Activated CD4-positive, alpha-beta memory T cell treated with anti-CD3 and anti-CD28 coated beads for 36 hours (primary cell): ENCODE results near the gene IMMP2L. TPM values are rescaled to one million over a fixed set of nuclear protein-coding genes. Genes with fewer than 3 reads are reported as not detected.

Experiments used
- CTCF ChIA-PET: fragments of 350-600 bp; sonication (Branson Sonifier 250); formaldehyde crosslinking; loops from one replicate; lab custom pipeline; 2021; ENCODE audit warnings: antibody characterized with exemption, inconsistent platforms; lab: Charles Lee
- POLR2A ChIA-PET: fragments of 350-600 bp; sonication (Branson Sonifier 250); formaldehyde crosslinking; loops from one replicate; lab custom pipeline; 2021; ENCODE audit warnings: antibody characterized with exemption; lab: Charles Lee
- DNase-seq: peaks from one replicate; pipeline ENCODE4 v3.0.0-alpha.2; 2020
- H3K27ac Mint-ChIP-seq: one replicate; pipeline ENCODE4 v1.8.0; 2021; ENCODE audit warnings: mixed read lengths
- H3K27me3 Mint-ChIP-seq: one replicate; pipeline ENCODE4 v1.8.0; 2021; ENCODE audit warnings: mixed read lengths
- H3K36me3 Mint-ChIP-seq: one replicate; pipeline ENCODE4 v1.8.0; 2021; ENCODE audit warnings: mixed read lengths
- H3K4me1 Mint-ChIP-seq: one replicate; pipeline ENCODE4 v1.8.0; 2021; ENCODE audit warnings: low read depth, mixed read lengths
- H3K4me3 Mint-ChIP-seq: one replicate; pipeline ENCODE4 v1.8.0; 2021; ENCODE audit warnings: mild to moderate bottlenecking, mixed read lengths
- H3K9me3 Mint-ChIP-seq: one replicate; pipeline ENCODE4 v1.8.0; 2021; ENCODE audit warnings: mixed read lengths
- intact Hi-C: fragments of 100-400 bp; cut with micrococcal nuclease; formaldehyde crosslinking; loops from one replicate; pipeline ENCODE4 v1.15.1; 2023
- total RNA-seq, 2 experiments: library from RNA; stranded (reverse); gene quantifications; one replicate each; pipeline ENCODE4 v1.2.3, GENCODE V29; 2021

The IMMP2L gene
- total RNA-seq, 2 experiments from 2014 or later, result 14.4 to 20.5 TPM

DNA sequence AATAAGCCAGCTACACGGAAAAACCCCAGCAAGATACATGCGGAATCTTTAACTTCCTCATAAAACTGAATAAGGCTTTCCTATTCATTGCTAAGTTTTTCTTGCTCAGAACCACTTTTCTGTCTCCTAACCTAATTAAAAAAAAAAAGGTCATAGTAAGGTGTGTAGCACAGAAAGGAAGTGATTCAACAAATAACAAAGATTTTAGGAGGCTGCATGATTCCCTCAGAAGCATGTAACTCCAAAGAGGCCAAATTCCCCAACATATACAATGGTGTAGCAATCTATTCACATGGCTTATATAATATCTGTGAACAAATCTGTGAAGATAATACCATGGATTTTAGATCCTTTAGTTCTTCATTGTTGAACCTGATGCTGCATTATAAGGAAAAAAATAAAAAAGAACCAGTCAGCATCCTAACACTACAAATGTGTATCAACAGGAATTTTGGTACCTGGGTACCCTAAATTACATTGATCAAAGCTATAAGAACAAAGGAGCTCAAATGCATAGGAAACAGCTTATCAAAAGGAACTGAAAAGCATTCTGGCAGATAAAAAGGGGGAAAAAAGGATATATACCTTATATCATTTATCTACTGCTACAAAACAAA is 63.8 kb downstream of the IMMP2L start:
- no peak overlapping the region for H3K4me3 Mint-ChIP-seq
- DNase-seq, result no peak
- peaks cover 7% of the 10 kb centered on the region for H3K9me3 Mint-ChIP-seq
- peaks cover 10% of the 10 kb centered on the region for H3K4me1 Mint-ChIP-seq
- POLR2A ChIA-PET, result no interaction called here
- H3K27ac Mint-ChIP-seq, result no peak overlapping the region
- CTCF ChIA-PET, result no interaction called here
- intact Hi-C loops, result no loop called here
- H3K36me3 Mint-ChIP-seq, result peaks cover 8% of the 10 kb centered on the region
- H3K27me3 Mint-ChIP-seq, result no peaks in the 10 kb centered on the region

DNA sequence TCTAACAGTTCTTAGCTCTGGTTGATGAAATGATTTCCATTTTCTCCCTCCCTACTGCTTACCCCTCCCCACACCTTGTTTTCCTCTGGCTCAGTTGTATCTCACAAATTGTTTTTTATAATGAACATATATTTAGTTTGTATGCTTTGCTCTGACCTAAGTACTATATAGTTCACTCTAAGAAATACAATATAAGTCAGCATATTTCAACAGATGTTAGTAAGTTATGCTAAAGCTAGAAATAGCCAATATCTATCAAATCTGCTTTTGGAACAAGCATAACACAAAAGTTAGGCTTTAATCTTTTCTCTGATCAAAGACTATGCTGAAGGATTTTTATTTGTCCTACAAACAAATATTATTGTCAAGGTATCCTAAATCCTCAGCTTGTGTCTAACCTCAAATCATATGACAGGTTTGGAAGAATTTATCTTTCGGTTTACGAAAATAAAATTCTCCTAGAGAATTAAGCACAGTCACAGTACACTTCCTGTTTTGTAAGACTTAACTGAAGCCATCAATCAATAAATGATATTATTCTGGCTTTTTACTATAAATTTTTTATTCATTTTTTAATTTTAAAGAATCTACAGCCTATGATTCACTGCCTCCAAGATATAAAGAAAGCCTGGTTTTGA is 67.0 kb downstream of the IMMP2L start:
- H3K4me3 Mint-ChIP-seq, result no peak overlapping the region
- ChIA-PET CTCF (no interaction called here), POLR2A (no interaction called here)
- intact Hi-C loops, result no loop called here
- no peak overlapping the region for H3K27ac Mint-ChIP-seq
- H3K9me3 Mint-ChIP-seq, result no peaks in the 10 kb centered on the region
- H3K27me3 Mint-ChIP-seq, result no peaks in the 10 kb centered on the region
- peaks cover 10% of the 10 kb centered on the region for H3K4me1 Mint-ChIP-seq
- no peaks in the 10 kb centered on the region for H3K36me3 Mint-ChIP-seq
- no peak for DNase-seq

DNA sequence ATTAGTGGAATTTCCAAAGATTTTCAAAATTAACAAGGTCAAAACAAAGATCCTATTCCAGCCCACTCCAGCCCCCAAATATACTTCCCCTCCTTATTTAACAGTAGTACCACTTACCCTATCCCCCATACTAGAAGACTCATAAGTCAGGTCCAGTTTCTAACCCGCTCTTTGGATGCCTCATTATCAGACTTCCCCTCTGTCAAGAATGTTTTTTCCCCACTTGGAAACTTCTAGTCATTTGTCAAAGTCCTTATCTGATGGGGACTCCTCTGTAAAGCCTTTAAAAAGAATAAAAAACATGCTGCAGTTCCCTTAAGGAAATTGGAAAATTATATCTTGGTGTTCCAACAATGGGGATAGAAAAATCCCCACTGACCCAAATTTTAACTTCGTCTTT is 70.1 kb downstream of the IMMP2L start:
- no peaks in the 10 kb centered on the region for H3K36me3 Mint-ChIP-seq
- POLR2A ChIA-PET, result no interaction called here
- CTCF ChIA-PET, result no interaction called here
- H3K4me1 Mint-ChIP-seq, result no peaks in the 10 kb centered on the region
- no peak overlapping the region for H3K27ac Mint-ChIP-seq
- no peak for DNase-seq
- H3K9me3 Mint-ChIP-seq, result no peaks in the 10 kb centered on the region
- intact Hi-C loops, result no loop called here
- no peak overlapping the region for H3K4me3 Mint-ChIP-seq
- H3K27me3 Mint-ChIP-seq, result no peaks in the 10 kb centered on the region

DNA sequence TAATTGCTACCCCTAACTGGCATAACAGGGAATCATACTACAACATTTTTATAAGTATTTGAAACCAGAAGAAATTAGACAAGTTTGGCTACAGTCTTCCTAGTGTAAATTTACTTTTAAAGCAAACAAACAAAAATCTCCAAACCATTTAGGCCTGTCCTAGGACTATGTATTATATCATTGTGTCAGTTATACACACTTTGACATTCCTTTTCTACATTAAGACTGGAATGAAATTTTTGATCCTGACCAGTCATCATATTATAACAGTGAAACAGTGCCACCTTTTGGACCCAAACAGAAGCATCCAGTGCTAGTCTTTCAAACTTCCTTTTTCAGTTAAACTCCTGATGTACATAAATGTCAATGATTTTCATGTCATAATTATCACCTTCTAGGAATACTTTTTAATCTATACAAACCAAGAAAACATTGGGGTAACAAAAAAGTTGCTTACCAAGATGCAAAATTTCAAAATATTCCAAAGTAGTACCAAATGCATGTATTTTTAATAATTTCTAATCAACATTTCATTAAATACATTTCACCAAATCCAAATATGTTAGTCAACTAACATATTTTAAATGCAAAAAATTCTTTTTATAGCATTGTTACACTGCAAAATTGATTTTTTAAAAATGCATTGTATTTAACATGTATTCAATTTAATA is 75.7 kb downstream of the IMMP2L start:
- Mint-ChIP-seq H3K27me3 (no peaks in the 10 kb centered on the region), H3K27ac (no peak overlapping the region), H3K36me3 (peaks cover 2% of the 10 kb centered on the region), H3K9me3 (no peaks in the 10 kb centered on the region), H3K4me3 (no peak overlapping the region), H3K4me1 (no peaks in the 10 kb centered on the region)
- intact Hi-C loops, result loop anchor here (2.0 to 10.0 kb wide), 5 partner anchors 152 to 1642 kb away; no protein-coding TSS in a partner anchor
- ChIA-PET CTCF (no interaction called here), POLR2A (no interaction called here)
- DNase-seq, result no peak

DNA sequence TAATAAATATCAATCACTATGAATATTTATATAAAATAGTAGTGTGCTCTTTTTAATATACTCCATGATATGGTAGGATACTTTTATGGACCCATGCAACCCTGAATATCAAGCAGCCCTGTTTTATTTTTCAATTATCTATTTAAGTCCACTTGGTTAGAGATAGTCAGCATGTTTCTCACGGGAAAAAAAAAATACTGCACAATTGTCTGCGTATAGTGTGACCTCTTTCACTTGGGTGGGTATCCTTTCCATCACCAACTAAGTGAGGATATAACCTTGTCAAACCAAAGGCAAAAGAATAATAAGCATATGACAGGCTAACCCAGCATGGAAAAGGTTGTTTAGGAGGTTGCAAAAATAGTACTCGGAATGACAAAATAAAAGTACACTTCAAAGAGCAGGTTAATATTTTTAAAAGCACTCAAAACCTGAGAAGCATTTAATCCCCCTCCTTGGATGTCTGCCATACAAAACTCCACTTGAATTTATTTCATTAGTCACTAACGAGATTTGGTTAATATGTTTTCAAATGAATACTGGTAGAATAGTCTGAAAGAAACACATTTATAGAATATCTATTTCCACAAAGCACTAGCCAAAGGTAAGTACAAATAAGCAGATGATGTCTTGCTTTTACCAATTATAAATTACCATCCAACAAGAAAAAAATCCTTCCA is 76.5 kb downstream of the IMMP2L start:
- no peaks in the 10 kb centered on the region for H3K27me3 Mint-ChIP-seq
- H3K36me3 Mint-ChIP-seq, result peaks cover 3% of the 10 kb centered on the region
- no peak overlapping the region for H3K4me3 Mint-ChIP-seq
- intact Hi-C loops, result loop anchor here (2.0 to 10.0 kb wide), 5 partner anchors 151 to 1641 kb away; no protein-coding TSS in a partner anchor
- POLR2A ChIA-PET, result no interaction called here
- H3K4me1 Mint-ChIP-seq, result no peaks in the 10 kb centered on the region
- H3K27ac Mint-ChIP-seq, result no peak overlapping the region
- no peak for DNase-seq
- CTCF ChIA-PET, result no interaction called here
- H3K9me3 Mint-ChIP-seq, result no peaks in the 10 kb centered on the region

DNA sequence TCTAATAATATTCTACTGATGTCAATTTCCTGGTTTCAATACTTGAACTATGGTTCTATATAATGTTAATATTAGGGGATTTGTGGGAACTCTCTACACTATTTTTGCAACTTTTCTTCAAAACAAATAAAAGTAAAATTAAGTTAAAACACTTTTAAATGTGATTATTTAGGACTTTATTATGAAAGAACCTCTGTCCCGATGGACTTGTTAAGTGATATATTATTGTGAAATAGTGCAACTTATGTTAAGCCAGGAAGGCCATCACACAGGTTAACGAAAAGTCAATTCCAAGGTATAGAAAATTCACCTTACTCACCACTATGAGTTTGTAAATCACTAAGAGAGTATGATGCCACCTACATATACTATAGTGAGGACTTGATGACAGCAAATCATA is 79.2 kb downstream of the IMMP2L start:
- Mint-ChIP-seq H3K4me1 (no peaks in the 10 kb centered on the region), H3K9me3 (no peaks in the 10 kb centered on the region), H3K36me3 (peaks cover 7% of the 10 kb centered on the region), H3K4me3 (no peak overlapping the region), H3K27ac (no peak overlapping the region), H3K27me3 (no peaks in the 10 kb centered on the region)
- ChIA-PET POLR2A (no interaction called here), CTCF (no interaction called here)
- intact Hi-C loops, result loop anchor here (10.0 kb wide), 3 partner anchors 148 to 1638 kb away; no protein-coding TSS in a partner anchor
- no peak for DNase-seq

DNA sequence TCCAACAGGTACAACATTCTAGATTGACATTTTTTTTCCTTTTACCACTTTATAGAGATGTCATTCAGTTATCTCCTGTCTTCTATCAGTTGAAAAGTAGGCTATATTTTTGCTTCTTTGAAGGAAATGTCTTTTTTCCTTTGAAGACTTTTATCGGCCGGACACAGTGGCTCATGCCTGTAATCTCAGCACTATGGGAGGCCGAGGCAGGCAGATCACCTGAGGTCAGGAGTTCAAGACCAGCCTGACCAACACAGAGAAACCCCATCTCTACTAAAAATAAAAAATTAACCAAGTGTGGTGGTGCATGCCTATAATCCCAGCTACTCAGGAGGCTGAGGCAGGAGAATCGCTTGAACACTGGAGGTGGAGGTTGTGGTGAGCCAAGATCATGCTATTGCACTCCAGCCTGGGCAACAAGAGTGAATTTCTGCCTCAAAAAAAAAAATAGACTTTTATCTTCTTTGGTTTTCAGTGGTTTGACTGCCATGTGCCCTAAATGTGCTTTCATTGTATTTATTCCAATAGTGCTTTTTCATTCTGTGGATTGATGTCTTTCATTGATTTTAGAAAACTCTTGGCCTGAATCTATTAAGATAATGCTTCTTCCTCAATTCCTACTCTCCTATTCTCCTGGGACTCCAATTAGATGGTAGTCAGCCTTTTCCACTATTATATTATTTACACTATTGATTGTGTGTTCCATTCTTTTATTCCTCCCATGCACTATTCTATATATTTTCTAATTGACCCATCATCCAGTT is 84.6 kb downstream of the IMMP2L start:
- H3K36me3 Mint-ChIP-seq, result peaks cover 16% of the 10 kb centered on the region
- POLR2A ChIA-PET, result no interaction called here

DNA sequence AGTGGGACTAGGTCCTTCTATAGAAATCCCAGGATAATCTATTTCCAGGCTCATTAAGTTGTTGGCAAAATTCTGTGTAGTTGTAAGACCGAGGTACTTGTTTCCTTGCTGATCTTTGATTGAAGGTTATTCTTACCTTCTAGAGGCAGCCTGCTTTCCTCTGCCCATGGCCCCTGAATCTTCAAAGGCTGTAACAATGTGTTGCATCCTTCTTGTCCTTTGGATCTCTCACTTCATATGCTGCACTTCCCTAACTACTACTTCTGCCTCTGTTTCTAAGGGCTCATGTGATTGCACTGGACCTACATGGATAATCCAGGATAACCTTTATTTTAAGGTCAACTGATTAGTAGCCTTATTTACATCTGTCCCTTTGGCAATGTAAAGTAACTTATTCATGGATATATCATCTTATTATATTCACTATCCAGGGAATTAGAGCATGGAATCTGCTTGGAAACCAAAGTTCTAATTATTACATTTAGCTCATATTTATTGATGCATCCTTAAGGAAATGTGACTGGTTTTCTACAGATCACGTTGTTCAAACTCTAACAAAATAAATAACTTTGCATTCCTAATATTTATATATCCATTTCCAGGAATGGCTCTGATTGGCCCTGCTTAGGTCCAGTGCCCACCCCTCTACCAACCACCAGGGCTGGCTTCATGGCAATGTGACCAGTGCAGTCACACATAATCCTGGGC is 85.6 kb downstream of the IMMP2L start:
- H3K36me3 Mint-ChIP-seq, result peaks cover 15% of the 10 kb centered on the region
- no peak overlapping the region for H3K4me3 Mint-ChIP-seq
- H3K4me1 Mint-ChIP-seq, result no peaks in the 10 kb centered on the region
- H3K27me3 Mint-ChIP-seq, result no peaks in the 10 kb centered on the region
- DNase-seq, result no peak
- ChIA-PET CTCF (interaction anchor here (0.6 kb wide), 1 partner anchor 128 kb away, joined by 3 read pairs; no protein-coding TSS in a partner anchor), POLR2A (no interaction called here)
- intact Hi-C loops, result no loop called here
- H3K27ac Mint-ChIP-seq, result no peak overlapping the region
- peaks cover 4% of the 10 kb centered on the region for H3K9me3 Mint-ChIP-seq

More for the DNA sequence above, 84.6 kb downstream of the IMMP2L start:
- CTCF ChIA-PET, result no interaction called here
- Mint-ChIP-seq H3K4me3 (no peak overlapping the region), H3K9me3 (no peaks in the 10 kb centered on the region), H3K4me1 (no peaks in the 10 kb centered on the region), H3K27ac (no peak overlapping the region), H3K27me3 (no peaks in the 10 kb centered on the region)
- intact Hi-C loops, result no loop called here
- DNase-seq, result no peak

DNA sequence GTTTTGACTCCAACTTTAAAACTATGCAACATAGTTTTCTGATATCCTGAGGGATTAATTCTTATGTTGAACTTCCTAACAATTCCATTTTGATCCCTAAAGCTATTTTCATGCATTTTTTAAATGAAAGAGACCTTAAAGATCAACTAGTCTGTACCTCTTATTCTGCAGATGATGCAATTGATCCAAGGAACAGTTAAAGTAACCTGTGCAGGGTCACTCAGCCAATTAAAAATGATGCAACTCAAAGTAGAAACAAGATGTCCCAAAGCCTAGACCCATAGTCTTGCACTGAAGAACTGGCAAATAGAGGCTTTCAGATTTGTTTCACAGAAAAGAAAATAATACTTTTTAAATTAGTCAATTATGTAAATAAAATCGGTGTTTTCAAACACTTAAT is 86.3 kb downstream of the IMMP2L start:
- no peaks in the 10 kb centered on the region for H3K27me3 Mint-ChIP-seq
- peaks cover 10% of the 10 kb centered on the region for H3K9me3 Mint-ChIP-seq
- intact Hi-C loops, result no loop called here
- CTCF ChIA-PET, result interaction anchor here (0.6 kb wide), 1 partner anchor 127 kb away, joined by 3 read pairs; no protein-coding TSS in a partner anchor
- DNase-seq, result no peak
- no peaks in the 10 kb centered on the region for H3K4me1 Mint-ChIP-seq
- peaks cover 16% of the 10 kb centered on the region for H3K36me3 Mint-ChIP-seq
- POLR2A ChIA-PET, result no interaction called here
- H3K27ac Mint-ChIP-seq, result no peak overlapping the region
- H3K4me3 Mint-ChIP-seq, result no peak overlapping the region

DNA sequence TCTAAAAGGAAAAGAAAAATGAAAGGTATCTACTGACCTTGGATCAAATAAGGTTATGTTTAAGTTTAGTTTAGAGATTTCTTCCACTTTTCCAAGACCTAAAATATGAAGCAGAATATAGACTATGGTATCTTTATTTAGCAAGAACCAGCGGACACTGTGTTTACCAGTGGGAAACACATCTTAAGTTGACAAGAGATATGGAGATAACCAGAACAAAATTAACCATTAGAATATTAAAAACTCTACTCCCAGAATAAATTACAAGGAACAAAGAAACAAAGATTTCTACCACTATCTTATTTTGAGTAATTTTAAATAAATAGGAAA is 86.9 kb downstream of the IMMP2L start:
- POLR2A ChIA-PET, result no interaction called here
- no peak overlapping the region for H3K4me3 Mint-ChIP-seq
- intact Hi-C loops, result no loop called here
- DNase-seq, result no peak
- no peaks in the 10 kb centered on the region for H3K27me3 Mint-ChIP-seq
- CTCF ChIA-PET, result no interaction called here
- peaks cover 13% of the 10 kb centered on the region for H3K9me3 Mint-ChIP-seq
- no peak overlapping the region for H3K27ac Mint-ChIP-seq
- peaks cover 19% of the 10 kb centered on the region for H3K36me3 Mint-ChIP-seq
- H3K4me1 Mint-ChIP-seq, result no peaks in the 10 kb centered on the region

DNA sequence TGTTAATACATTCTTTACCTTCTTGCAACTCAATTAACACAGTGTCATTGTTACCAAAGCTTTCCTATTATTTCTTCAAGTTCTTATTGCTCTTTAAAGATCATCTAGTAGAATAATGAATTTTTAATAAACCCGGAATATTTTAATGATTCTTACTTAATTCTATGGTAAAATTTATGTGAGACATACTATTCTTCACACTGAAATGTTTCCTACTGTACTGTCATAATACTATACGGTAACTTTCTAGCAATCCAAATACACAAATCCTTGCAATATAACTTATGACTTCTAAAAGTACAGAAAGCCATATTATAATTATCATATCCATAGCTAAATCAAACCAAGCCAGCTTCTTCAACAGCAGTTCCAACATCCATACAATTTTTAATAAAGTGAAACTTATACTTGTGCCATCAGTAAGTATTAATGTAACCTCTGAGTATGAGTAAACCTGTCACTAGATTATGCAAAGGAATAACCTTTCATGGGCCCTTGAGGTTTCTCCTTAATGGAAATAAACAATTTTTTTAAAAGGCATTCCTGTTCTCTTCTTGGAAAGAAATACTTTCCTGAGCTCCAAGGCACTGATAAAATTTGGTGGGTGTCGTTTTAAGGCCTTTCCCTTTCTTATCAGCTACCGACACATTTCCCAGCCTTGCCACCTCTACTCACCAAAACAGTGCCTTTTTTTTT is 87.4 kb downstream of the IMMP2L start:
- POLR2A ChIA-PET, result no interaction called here
- peaks cover 13% of the 10 kb centered on the region for H3K9me3 Mint-ChIP-seq
- intact Hi-C loops, result no loop called here
- H3K27me3 Mint-ChIP-seq, result no peaks in the 10 kb centered on the region
- peaks cover 19% of the 10 kb centered on the region for H3K36me3 Mint-ChIP-seq
- H3K4me1 Mint-ChIP-seq, result no peaks in the 10 kb centered on the region
- no peak for DNase-seq
- H3K4me3 Mint-ChIP-seq, result no peak overlapping the region
- CTCF ChIA-PET, result no interaction called here
- no peak overlapping the region for H3K27ac Mint-ChIP-seq
